Activated CD8-positive, alpha-beta memory T cell treated with anti-CD3 and anti-CD28 coated beads, Interleukin-2, amount 50 U/mL, for 1 hour (primary cell): ENCODE measurements around the gene SYNDIG1L.

Experiments
- DNase-seq: peaks from one replicate; pipeline ENCODE4 v3.0.0-alpha.2; 2020; ENCODE audit errors: extremely low read depth

The SYNDIG1L gene

GRCh38 chr14:74429221-74429691 lies 3.2 kb upstream of the SYNDIG1L start:
- no peak for DNase-seq

- no peak for DNase-seq
Observed at GRCh38 chr14:74427651-74428050, 1.6 kb upstream of the SYNDIG1L start.

- no peak for DNase-seq
Observed at GRCh38 chr14:74425525-74426201, 347 bp downstream of the SYNDIG1L start.

- no peak for DNase-seq
Observed at GRCh38 chr14:74424606-74425005, 1.4 kb downstream of the SYNDIG1L start.

- DNase-seq, result no peak
Observed at GRCh38 chr14:74423246-74423645, 2.8 kb downstream of the SYNDIG1L start.

- DNase-seq, result no peak
Observed at GRCh38 chr14:74421981-74422380, 4.0 kb downstream of the SYNDIG1L start.

GRCh38 chr14:74419086-74419485 lies 6.9 kb downstream of the SYNDIG1L start:
- no peak for DNase-seq

GRCh38 chr14:74418031-74418430 lies 8.0 kb downstream of the SYNDIG1L start:
- no peak for DNase-seq

GRCh38 chr14:74417611-74418010 lies 8.4 kb downstream of the SYNDIG1L start:
- DNase-seq, result no peak

GRCh38 chr14:74417201-74417600 lies 8.8 kb downstream of the SYNDIG1L start:
- DNase-seq, result no peak

GRCh38 chr14:74415115-74415437 lies 10.9 kb downstream of the SYNDIG1L start:
- DNase-seq, result no peak

- no peak for DNase-seq
Observed at GRCh38 chr14:74414403-74415114, 11.5 kb downstream of the SYNDIG1L start.

GRCh38 chr14:74413627-74414026 lies 12.4 kb downstream of the SYNDIG1L start:
- DNase-seq, result no peak

- no peak for DNase-seq
Observed at GRCh38 chr14:74412753-74413152, 13.3 kb downstream of the SYNDIG1L start.

- DNase-seq, result no peak
Observed at GRCh38 chr14:74411671-74412070, 14.3 kb downstream of the SYNDIG1L start.

- DNase-seq, result no peak
Observed at GRCh38 chr14:74409441-74409840, 16.6 kb downstream of the SYNDIG1L start.

- DNase-seq, result no peak
Observed at GRCh38 chr14:74408870-74409269, 17.1 kb downstream of the SYNDIG1L start.

GRCh38 chr14:74407801-74408154 lies 18.2 kb downstream of the SYNDIG1L start:
- DNase-seq, result no peak

- DNase-seq, result no peak
Observed at GRCh38 chr14:74407021-74407800, 18.8 kb downstream of the SYNDIG1L start.

GRCh38 chr14:74405663-74406062 lies 20.3 kb downstream of the SYNDIG1L start:
- no peak for DNase-seq

- DNase-seq, result no peak
Observed at GRCh38 chr14:74404435-74404834, 21.6 kb downstream of the SYNDIG1L start.

- no peak for DNase-seq
Observed at GRCh38 chr14:74403619-74404417, 22.2 kb downstream of the SYNDIG1L start.
